GM12878 (cell line): ENCODE measurements around the gene BDH2. TPM values are rescaled to one million over a fixed set of nuclear protein-coding genes. Genes with fewer than 3 reads are reported as not detected.

ENCODE experiments used
- ATAC-seq: fragments of 200-7000 bp; cut with Tn5 transposase; 3 replicates; pipeline ENCODE4 v1.9.1; 2020; ENCODE audit warnings: mild to moderate bottlenecking, moderate library complexity
- BruUV-seq: library from RNA; stranded (reverse); fragments of 400-500 nt; replicated peaks from 2 replicates; lab custom pipeline; 2021; lab: Mats Ljungman, UMichigan
- CTCF ChIA-PET: fragments of 300-600 bp; sonication (Branson Sonifier 250); formaldehyde crosslinking; extraction: SDS; loops from one replicate; lab custom pipeline; 2021; ENCODE audit warnings: inconsistent platforms; lab: Yijun Ruan, JAX
- POLR2A ChIA-PET: fragments of 350-600 bp; formaldehyde crosslinking; extraction: SDS; loops from one replicate; lab custom pipeline; 2021; ENCODE audit warnings: inconsistent platforms; lab: Charles Lee
- RAD21 ChIA-PET: fragments of 300-600 bp; sonication (Branson Sonifier 250); formaldehyde crosslinking; loops from one replicate; lab custom pipeline; 2023; ENCODE audit warnings: antibody characterized with exemption; ENCODE audit not compliant: unreplicated experiment; lab: Charles Lee
- SMC1A ChIA-PET: fragments of 300-600 bp; sonication (Branson Sonifier 250); formaldehyde crosslinking; loops from one replicate; lab custom pipeline; 2023; ENCODE audit not compliant: unreplicated experiment, uncharacterized antibody; lab: Charles Lee
- DNase-seq: peaks from one replicate; pipeline ENCODE4 v3.0.0-alpha.2; 2011; ENCODE audit warnings: low read depth, low spot score
- FAIRE-seq: peaks from 3 replicates; lab custom pipeline; 2011; peaks lifted over from hg19 to GRCh38; lab: Jason Lieb, UNC
- H2AFZ ChIP-seq: 2 replicates; pipeline ENCODE4 v1.6.0; 2011; ENCODE audit warnings: low read depth, low read length, control low read depth; ENCODE audit not compliant: control insufficient read depth
- H3K27ac ChIP-seq: 2 replicates; pipeline ENCODE4 v1.5.1; 2011; ENCODE audit warnings: control low read depth; ENCODE audit not compliant: control insufficient read depth, insufficient read depth
- H3K27me3 ChIP-seq, 2 experiments: replicated peaks in 1 of 2; 2 replicates each; pipeline versions ENCODE4 v1.6.0 to v1.6.1; 2011; ENCODE audit warnings: low read length in 1 of 2; ENCODE audit not compliant: control insufficient read depth in 2 of 2, insufficient read depth in 2 of 2
- H3K36me3 ChIP-seq, 2 experiments: 2 replicates each; pipeline ENCODE4 v1.5.1; 2011; ENCODE audit warnings: low read length in 1 of 2; ENCODE audit not compliant: control insufficient read depth in 2 of 2, insufficient read depth in 2 of 2
- H3K4me1 ChIP-seq: 2 replicates; pipeline ENCODE4 v1.6.1; 2011; ENCODE audit warnings: mild to moderate bottlenecking, low read length, moderate library complexity, mixed read lengths; ENCODE audit not compliant: control insufficient read depth, insufficient read depth
- H3K4me2 ChIP-seq: 2 replicates; pipeline ENCODE4 v1.6.0; 2011; ENCODE audit warnings: control low read depth; ENCODE audit not compliant: control insufficient read depth, insufficient read depth
- H3K4me3 ChIP-seq: fragments of 200-600 bp; sonication (generic); 2 replicates; pipeline ENCODE4 v1.5.1; 2016
- H3K79me2 ChIP-seq: 2 replicates; pipeline ENCODE4 v1.6.0; 2011; ENCODE audit warnings: low read length; ENCODE audit not compliant: control insufficient read depth, insufficient read depth
- H3K9ac ChIP-seq: 2 replicates; pipeline ENCODE4 v1.8.0; 2011; ENCODE audit warnings: low read length, control low read depth, mixed read lengths; ENCODE audit not compliant: control insufficient read depth, insufficient read depth
- H3K9me3 ChIP-seq: replicated peaks from 3 replicates; pipeline ENCODE4 v1.5.1; 2011; ENCODE audit warnings: mild to moderate bottlenecking, low read length; ENCODE audit not compliant: control insufficient read depth, insufficient read depth
- H4K20me1 ChIP-seq: 2 replicates; pipeline ENCODE4 v1.6.0; 2011; ENCODE audit not compliant: control insufficient read depth, insufficient read depth
- MTA3 ChIP-seq: IDR thresholded peaks from 2 replicates; pipeline ENCODE4 v1.6.1; 2012; ENCODE audit warnings: low read length, inconsistent platforms, borderline replicate concordance
- WGBS: methylation state at CpG from one replicate; pipeline ENCODE4 v1.1.6; 2016; ENCODE audit warnings: low lambda C conversion rate; ENCODE audit not compliant: insufficient replicate concordance, insufficient coverage; ENCODE audit errors: missing lambda C conversion rate; 5-methylcytosine and 5-hydroxymethylcytosine counted together
- in situ Hi-C: fragments of 300-500 bp; cut with MboI; formaldehyde crosslinking; loops from 9 replicates; pipeline ENCODE4 v1.14.3; 2018; ENCODE audit warnings: mixed read lengths
- intact Hi-C: fragments of 100-400 bp; cut with micrococcal nuclease; formaldehyde crosslinking; loops from one replicate; pipeline ENCODE4 v1.14.2; 2022; ENCODE audit not compliant: unreplicated experiment
- polyA plus RNA-seq, 11 experiments: library from polyadenylated mRNA; depleted of rRNA in 4 of 11; unstranded in 6 of 11; stranded (reverse) in 5 of 11; fragments of >200 nt; fragmentation: Nextera tagmentation in 4 of 11; fragmentation: Illumina TruSeq in 1 of 11; extraction: Ambion mirVana in 4 of 11; extraction: Trizol in 1 of 11; gene quantifications; 1 replicate in 1 of 11; 2 replicates in 10 of 11; pipeline versions ENCODE4 v1.2.1 to v1.2.3, GENCODE V29; 2011 to 2016; ENCODE audit warnings: inconsistent platforms in 2 of 11, missing spikeins in 2 of 11, low read depth in 1 of 11
- total RNA-seq, 4 experiments: library from RNA; depleted of rRNA in 3 of 4; stranded (reverse); fragments of >200 nt in 3 of 4; fragmentation: Illumina TruSeq in 1 of 4; extraction: Trizol in 1 of 4; gene quantifications; 2 replicates each; pipeline versions ENCODE4 v1.2.1 to v1.2.3, GENCODE V29; 2013 to 2021
- TF ChIP-seq, protein P1 (sequence below): fragments of 450-650 bp; formaldehyde crosslinking; IDR thresholded peaks from 2 replicates; pipeline ENCODE4 v1.4.0; 2022; ENCODE audit warnings: mild to moderate bottlenecking, moderate library complexity

BDH2 gene
- total and polyA plus RNA-seq, 10 of the 15 experiments (the other 5 are each of a cell fraction or from before 2014, with no cell fraction given): 20.9 to 47.3 (median 33.5) TPM

DNA sequence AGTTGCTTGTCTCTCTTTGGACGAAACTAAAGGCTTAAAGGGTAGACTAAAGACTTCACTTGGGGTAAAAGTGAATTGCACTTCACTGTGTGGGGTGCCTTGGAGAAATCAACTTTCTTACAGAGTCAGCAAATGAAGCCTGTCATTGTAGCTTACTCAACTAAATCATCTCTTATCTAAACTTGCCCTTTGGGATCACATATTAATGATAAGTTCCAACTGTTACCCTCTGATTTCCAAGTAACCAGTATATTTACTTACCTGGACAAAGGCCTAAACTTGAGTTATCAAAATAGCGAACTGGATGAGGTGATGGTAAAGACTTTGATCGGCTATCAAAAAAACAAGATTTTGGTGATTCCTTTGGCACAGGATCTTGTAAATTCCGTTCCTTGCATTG lies 8.9 kb upstream of the BDH2 start:
- Histone ChIP-seq H3K4me3 (no peak overlapping the region), H3K27me3 (no peaks in the 10 kb centered on the region), H3K27ac (no peak overlapping the region), H4K20me1 (no peaks in the 10 kb centered on the region), H3K36me3 (peaks cover 1 to 18% of the 10 kb centered on the region in 2 experiments; a peak in 2 of 4 replicates), H3K9me3 (no peaks in the 10 kb centered on the region), H3K79me2 (no peaks in the 10 kb centered on the region), H3K4me1 (no peaks in the 10 kb centered on the region), H3K4me2 (no peak overlapping the region), H2AFZ (no peak overlapping the region), H3K9ac (no peak overlapping the region)
- intact Hi-C loops: no loop called here
- FAIRE-seq: no peak
- TF ChIP-seq, protein P1, sequence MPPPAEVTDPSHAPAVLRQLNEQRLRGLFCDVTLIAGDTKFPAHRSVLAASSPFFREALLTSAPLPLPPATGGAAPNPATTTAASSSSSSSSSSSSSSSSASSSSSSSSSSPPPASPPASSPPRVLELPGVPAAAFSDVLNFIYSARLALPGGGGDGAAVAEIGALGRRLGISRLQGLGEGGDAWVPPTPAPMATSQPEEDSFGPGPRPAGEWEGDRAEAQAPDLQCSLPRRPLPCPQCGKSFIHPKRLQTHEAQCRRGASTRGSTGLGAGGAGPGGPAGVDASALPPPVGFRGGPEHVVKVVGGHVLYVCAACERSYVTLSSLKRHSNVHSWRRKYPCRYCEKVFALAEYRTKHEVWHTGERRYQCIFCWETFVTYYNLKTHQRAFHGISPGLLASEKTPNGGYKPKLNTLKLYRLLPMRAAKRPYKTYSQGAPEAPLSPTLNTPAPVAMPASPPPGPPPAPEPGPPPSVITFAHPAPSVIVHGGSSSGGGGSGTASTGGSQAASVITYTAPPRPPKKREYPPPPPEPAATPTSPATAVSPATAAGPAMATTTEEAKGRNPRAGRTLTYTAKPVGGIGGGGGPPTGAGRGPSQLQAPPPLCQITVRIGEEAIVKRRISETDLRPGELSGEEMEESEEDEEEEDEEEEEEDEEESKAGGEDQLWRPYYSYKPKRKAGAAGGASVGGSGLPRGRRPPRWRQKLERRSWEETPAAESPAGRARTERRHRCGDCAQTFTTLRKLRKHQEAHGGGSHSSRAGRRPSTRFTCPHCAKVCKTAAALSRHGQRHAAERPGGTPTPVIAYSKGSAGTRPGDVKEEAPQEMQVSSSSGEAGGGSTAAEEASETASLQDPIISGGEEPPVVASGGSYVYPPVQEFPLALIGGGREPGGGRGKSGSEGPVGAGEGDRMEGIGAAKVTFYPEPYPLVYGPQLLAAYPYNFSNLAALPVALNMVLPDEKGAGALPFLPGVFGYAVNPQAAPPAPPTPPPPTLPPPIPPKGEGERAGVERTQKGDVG (CRISPR knock-in tag): no peak
- no peak for TF ChIP-seq MTA3
- 95% methylated on average over 4 of the region's 4 CpGs for WGBS
- BruUV-seq: no TSS peak
- in situ Hi-C loops: no loop called here
- no peak for ATAC-seq
- CTCF ChIA-PET: no interaction called here
- POLR2A ChIA-PET: no interaction called here
- RAD21 ChIA-PET: interaction anchor here (1.0 to 1.1 kb wide), 2 partner anchors 9 to 15 kb away, joined by 3 read pairs; partner anchors contain the start of gene BDH2
- SMC1A ChIA-PET: no interaction called here
- DNase-seq: no peak
